H9 (cell line): ENCODE measurements around the gene TOM1L2. TPM values are rescaled to one million over a fixed set of nuclear protein-coding genes. Genes with fewer than 3 reads are reported as not detected.

Experiments used
- DNase-seq: peaks from one replicate; pipeline ENCODE4 v3.0.0-alpha.2; 2017
- H2AFZ ChIP-seq: one replicate; pipeline ENCODE4 v1.6.1; 2013; ENCODE audit warnings: mild to moderate bottlenecking, low read length, control low read depth, moderate library complexity
- H2AK5ac ChIP-seq: 2 replicates; pipeline ENCODE4 v1.6.1; 2013; ENCODE audit warnings: low read length, control low read depth, mixed read lengths; ENCODE audit not compliant: insufficient read length
- H2BK120ac ChIP-seq: one replicate; pipeline ENCODE4 v1.6.1; 2013; ENCODE audit warnings: low read depth, mild to moderate bottlenecking, low read length, control low read depth, inconsistent platforms; ENCODE audit not compliant: poor library complexity, severe bottlenecking
- H2BK12ac ChIP-seq: 2 replicates; pipeline ENCODE4 v1.6.1; 2013; ENCODE audit warnings: low read length, control low read depth, mixed read lengths, low read depth; ENCODE audit not compliant: insufficient read length
- H2BK15ac ChIP-seq: 2 replicates; pipeline ENCODE4 v1.6.1; 2013; ENCODE audit warnings: low read depth, low read length, control low read depth
- H2BK20ac ChIP-seq: one replicate; pipeline ENCODE4 v1.6.1; 2013; ENCODE audit warnings: low read depth, mild to moderate bottlenecking, low read length, control low read depth, inconsistent platforms; ENCODE audit not compliant: poor library complexity, severe bottlenecking
- H2BK5ac ChIP-seq: 2 replicates; pipeline ENCODE4 v1.6.1; 2013; ENCODE audit warnings: low read length, control low read depth, mixed read lengths; ENCODE audit not compliant: insufficient read length
- H3K14ac ChIP-seq: 2 replicates; pipeline ENCODE4 v1.6.1; 2013; ENCODE audit warnings: low read length, control low read depth; ENCODE audit not compliant: insufficient read depth
- H3K18ac ChIP-seq: 2 replicates; pipeline ENCODE4 v1.6.1; 2013; ENCODE audit warnings: low read depth, mild to moderate bottlenecking, mixed read lengths, low read length, control low read depth; ENCODE audit not compliant: insufficient read length
- H3K23ac ChIP-seq: 2 replicates; pipeline ENCODE4 v1.6.1; 2013; ENCODE audit warnings: low read length, control low read depth, mixed read lengths, low read depth; ENCODE audit not compliant: insufficient read length
- H3K23me2 ChIP-seq: 2 replicates; pipeline ENCODE4 v1.6.1; 2013; ENCODE audit warnings: low read depth, mild to moderate bottlenecking, mixed read lengths, low read length, control low read depth; ENCODE audit not compliant: insufficient read length, poor library complexity, severe bottlenecking
- H3K27ac ChIP-seq: 2 replicates; pipeline ENCODE4 v1.5.1; 2013; ENCODE audit warnings: low read length, control low read depth, mixed read lengths, low read depth; ENCODE audit not compliant: insufficient read length
- H3K27me3 ChIP-seq: 2 replicates; pipeline ENCODE4 v1.6.1; 2013; ENCODE audit warnings: low read length, control low read depth, inconsistent platforms; ENCODE audit not compliant: insufficient read depth
- H3K4ac ChIP-seq: 2 replicates; pipeline ENCODE4 v1.6.1; 2013; ENCODE audit warnings: low read depth, mild to moderate bottlenecking, control low read depth, inconsistent platforms, low read length, moderate library complexity
- H3K4me1 ChIP-seq: 2 replicates; pipeline ENCODE4 v1.6.1; 2013; ENCODE audit warnings: low read length, control low read depth, inconsistent platforms; ENCODE audit not compliant: insufficient read depth
- H3K4me2 ChIP-seq: 2 replicates; pipeline ENCODE4 v1.6.1; 2013; ENCODE audit warnings: low read length, control low read depth, mixed read lengths; ENCODE audit not compliant: insufficient read length, insufficient read depth
- H3K56ac ChIP-seq: 2 replicates; pipeline ENCODE4 v1.6.1; 2013; ENCODE audit warnings: low read depth, mild to moderate bottlenecking, mixed read lengths, low read length, control low read depth; ENCODE audit not compliant: insufficient read length
- H3K79me1 ChIP-seq: 2 replicates; pipeline ENCODE4 v1.6.1; 2013; ENCODE audit warnings: low read depth, mild to moderate bottlenecking, moderate library complexity, low read length, control low read depth, inconsistent platforms; ENCODE audit not compliant: insufficient read depth, poor library complexity, severe bottlenecking
- H3K79me2 ChIP-seq: 2 replicates; pipeline ENCODE4 v1.6.1; 2013; ENCODE audit warnings: low read length, control low read depth, inconsistent platforms; ENCODE audit not compliant: insufficient read depth
- H3K9ac ChIP-seq: 2 replicates; pipeline ENCODE4 v1.6.1; 2013; ENCODE audit warnings: low read length, control low read depth, mixed read lengths; ENCODE audit not compliant: insufficient read length; ENCODE audit errors: extremely low read depth
- H3K9me3 ChIP-seq: one replicate; pipeline ENCODE4 v1.6.1; 2013; ENCODE audit warnings: low read depth, low read length, inconsistent platforms; ENCODE audit not compliant: control insufficient read depth
- H3T11ph ChIP-seq: one replicate; pipeline ENCODE4 v1.6.1; 2013; ENCODE audit warnings: mild to moderate bottlenecking, low read length, control low read depth, inconsistent platforms
- H4K20me1 ChIP-seq: one replicate; pipeline ENCODE4 v1.6.1; 2013; ENCODE audit not compliant: control insufficient read depth, insufficient read length, insufficient read depth
- H4K5ac ChIP-seq: 2 replicates; pipeline ENCODE4 v1.6.1; 2013; ENCODE audit warnings: low read depth, mild to moderate bottlenecking, mixed read lengths, low read length, control low read depth; ENCODE audit not compliant: insufficient read length
- H4K8ac ChIP-seq: replicated peaks from 2 replicates; pipeline ENCODE4 v1.6.1; 2013; ENCODE audit warnings: low read length, control low read depth, mixed read lengths, low read depth; ENCODE audit not compliant: insufficient read length
- H4K91ac ChIP-seq: 2 replicates; pipeline ENCODE4 v1.6.1; 2013; ENCODE audit warnings: low read depth, mild to moderate bottlenecking, moderate library complexity, mixed read lengths, low read length, control low read depth; ENCODE audit not compliant: insufficient read length
- H3K27ac Mint-ChIP-seq, 3 experiments: 2 replicates in 2 of 3; 3 replicates in 1 of 3; pipeline ENCODE4 v1.8.0; 2020 to 2021; ENCODE audit warnings: mixed read lengths in 3 of 3, mild to moderate bottlenecking in 1 of 3, moderate library complexity in 1 of 3
- H3K27me3 Mint-ChIP-seq: 2 replicates; pipeline ENCODE4 v1.8.0; 2021; ENCODE audit warnings: low read depth, mild to moderate bottlenecking, moderate library complexity, mixed read lengths
- H3K36me3 Mint-ChIP-seq, 3 experiments: 2 replicates in 2 of 3; 3 replicates in 1 of 3; pipeline ENCODE4 v1.8.0; 2020 to 2021; ENCODE audit warnings: low read depth in 3 of 3, mixed read lengths in 3 of 3; ENCODE audit not compliant: insufficient read depth in 1 of 3
- H3K4me1 Mint-ChIP-seq, 2 experiments: 2 replicates each; pipeline ENCODE4 v1.8.0; 2020; ENCODE audit warnings: mixed read lengths in 2 of 2
- H3K4me3 Mint-ChIP-seq, 2 experiments: 2 replicates in 1 of 2; 3 replicates in 1 of 2; pipeline ENCODE4 v1.8.0; 2020 to 2021; ENCODE audit warnings: mild to moderate bottlenecking in 2 of 2, mixed read lengths in 2 of 2, moderate library complexity in 1 of 2
- H3K9me3 Mint-ChIP-seq, 2 experiments: 2 replicates in 1 of 2; 3 replicates in 1 of 2; pipeline ENCODE4 v1.8.0; 2020; ENCODE audit warnings: mild to moderate bottlenecking in 2 of 2, mixed read lengths in 2 of 2, moderate library complexity in 1 of 2
- CTCF ChIP-seq: fragments of 200-600 bp; sonication (generic); conservative IDR thresholded peaks from 3 replicates; pipeline ENCODE4 v1.8.0; 2021; ENCODE audit warnings: antibody characterized with exemption, mild to moderate bottlenecking
- WGBS: extraction: QIAGEN DNeasy Blood & Tissue Kit; methylation state at CpG from one replicate; pipeline ENCODE4 v1.1.7; 2013; ENCODE audit warnings: missing lambda C conversion rate, low lambda C conversion rate, mixed read lengths; ENCODE audit not compliant: insufficient read length; ENCODE audit errors: extremely low coverage; 5-methylcytosine and 5-hydroxymethylcytosine counted together
- total RNA-seq: library from RNA; stranded (reverse); gene quantifications from 2 replicates; pipeline ENCODE4 v1.2.1, GENCODE V29; 2021

Gene TOM1L2
- total RNA-seq, 1 experiment from 2014 or later: 4.6 TPM

DNA sequence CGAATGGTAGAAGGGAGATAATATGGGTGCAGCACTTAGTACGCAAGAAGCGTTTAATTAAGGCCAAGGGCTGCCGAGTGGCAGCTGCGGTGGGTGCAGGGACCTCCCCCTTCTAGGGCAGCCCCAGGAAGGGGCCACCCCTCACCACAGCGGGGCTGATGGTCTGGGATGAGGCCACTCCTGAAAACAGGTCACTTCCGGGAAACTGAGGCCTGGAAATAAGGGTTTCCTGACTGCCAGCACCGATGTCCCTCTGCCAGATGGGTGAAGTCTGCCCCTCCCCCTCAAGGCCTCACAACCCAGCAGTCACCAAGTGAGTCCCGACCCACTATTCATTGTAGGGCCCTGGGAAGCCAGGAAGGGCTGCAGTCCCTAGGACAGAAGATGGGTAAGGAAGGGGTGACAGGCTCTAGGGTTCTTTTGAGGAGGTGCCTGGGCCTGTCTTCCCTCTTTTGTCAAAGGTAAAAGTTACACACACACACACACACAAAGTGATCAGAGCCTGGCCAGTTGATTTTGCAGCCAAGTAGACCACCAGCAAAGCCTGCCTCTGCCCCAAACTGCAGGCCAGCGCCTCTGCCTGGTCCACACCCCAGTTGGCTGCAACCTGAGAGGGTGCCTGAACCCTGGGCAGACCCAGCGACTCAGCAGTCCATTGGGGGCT, 147.9 kb downstream of the TOM1L2 start:
- Histone ChIP-seq H4K8ac (no peak overlapping the region), H3K9ac (no peak overlapping the region), H3K4me2 (peak overlapping the region; percentile 75), H3K56ac (no peak overlapping the region), H3K27me3 (no peaks in the 10 kb centered on the region), H3K79me2 (peaks cover 8% of the 10 kb centered on the region; the same call in 1 of the 2 replicates), H3K14ac (peak overlapping the region; percentile 74; the same call in 1 of the 2 replicates), H3K9me3 (no peaks in the 10 kb centered on the region), H3K4me1 (peaks cover 11% of the 10 kb centered on the region), H3K23me2 (peaks cover 9% of the 10 kb centered on the region), H2BK20ac (no peak overlapping the region), H3K18ac (peak overlapping the region; percentile 91), H3K4ac (no peak overlapping the region; the same call in 1 of the 2 replicates), H2AFZ (no peak overlapping the region), H2BK120ac (no peak overlapping the region), H2BK12ac (peak overlapping the region; percentile 41), H2AK5ac (no peak overlapping the region), H4K5ac (peak overlapping the region; percentile 47), H3K27ac (peak overlapping the region; percentile 52), H2BK15ac (no peak overlapping the region), H4K91ac (peak overlapping the region; percentile 10), H3T11ph (no peak overlapping the region), H4K20me1 (peaks cover 2% of the 10 kb centered on the region), H3K23ac (no peak overlapping the region), H3K79me1 (peaks cover 17% of the 10 kb centered on the region), H2BK5ac (no peak overlapping the region)
- Mint-ChIP-seq H3K9me3 (no peaks in the 10 kb centered on the region), H3K4me1 (peaks cover 49 to 73% of the 10 kb centered on the region in 2 experiments), H3K36me3 (peaks cover 10 to 35% (median 28%) of the 10 kb centered on the region in 3 experiments), H3K27me3 (no peaks in the 10 kb centered on the region), H3K4me3 (peak overlapping the region; percentile 44 to 54), H3K27ac (peak overlapping the region; percentile 96 to 99 (median 97))
- TF ChIP-seq CTCF: no peak
- DNase-seq: no peak
- WGBS: no CpG with 5 or more reads among the region's 11 CpGs
